Endothelial cell of umbilical vein (primary cell): Measurements from ENCODE around the gene OPCML. TPM values are rescaled to one million over a fixed set of nuclear protein-coding genes. Genes with fewer than 3 reads are reported as not detected.

Experiments
- BruUV-seq: library from RNA; stranded (reverse); fragments of 400-500 nt; replicated peaks from 2 replicates; lab custom pipeline; 2021; lab: Mats Ljungman, UMichigan
- CTCF ChIA-PET: fragments of 300-600, 350-600 bp; sonication (Branson Sonifier 250); formaldehyde crosslinking; loops from one replicate; lab custom pipeline; 2021; ENCODE audit warnings: antibody characterized with exemption, inconsistent platforms; lab: Charles Lee
- POLR2A ChIA-PET: fragments of 300-600, 350-600 bp; sonication (Branson Sonifier 250); formaldehyde crosslinking; loops from one replicate; lab custom pipeline; 2021; ENCODE audit warnings: antibody characterized with exemption, inconsistent platforms; lab: Charles Lee
- DNase-seq: peaks from one replicate; pipeline ENCODE4 v3.0.0-alpha.2; 2011; ENCODE audit warnings: low read depth, low spot score
- FAIRE-seq: peaks from 2 replicates; lab custom pipeline; 2011; peaks lifted over from hg19 to GRCh38; lab: Jason Lieb, UNC
- H2AFZ ChIP-seq: 2 replicates; pipeline ENCODE4 v1.6.0; 2012; ENCODE audit warnings: low read depth, low read length, control low read depth, inconsistent platforms
- H3K27ac ChIP-seq: 2 replicates; pipeline ENCODE4 v1.5.1; 2011; ENCODE audit warnings: low read depth, mild to moderate bottlenecking, control low read depth, low read length, moderate library complexity; ENCODE audit not compliant: insufficient read depth
- H3K27me3 ChIP-seq, 2 experiments: 2 replicates each; pipeline versions ENCODE4 v1.6.0 to v1.6.1; 2011; ENCODE audit warnings: low read length in 2 of 2, mixed read lengths in 1 of 2; ENCODE audit not compliant: control insufficient read depth in 2 of 2, insufficient read depth in 2 of 2
- H3K36me3 ChIP-seq, 2 experiments: 2 replicates in 1 of 2; 3 replicates in 1 of 2; pipeline ENCODE4 v1.5.1; 2011; ENCODE audit warnings: low read length in 2 of 2, mild to moderate bottlenecking in 1 of 2, moderate library complexity in 1 of 2; ENCODE audit not compliant: control insufficient read depth in 2 of 2, insufficient read depth in 2 of 2; ENCODE audit errors: extremely low read depth in 1 of 2
- H3K4me1 ChIP-seq: 3 replicates; pipeline ENCODE4 v1.5.1; 2011; ENCODE audit warnings: mild to moderate bottlenecking, low read length; ENCODE audit not compliant: control insufficient read depth, insufficient read depth; ENCODE audit errors: extremely low read depth
- H3K4me2 ChIP-seq: 2 replicates; pipeline ENCODE4 v1.6.1; 2011; ENCODE audit warnings: low read length, control low read depth, mixed read lengths; ENCODE audit not compliant: insufficient read depth
- H3K4me3 ChIP-seq, 3 experiments: fragments of 200-600 bp in 1 of 3; sonication (generic), shearing (Covaris generic) in 1 of 3; replicated peaks in 1 of 3; 2 replicates each; pipeline ENCODE4 v1.5.1; 2011 to 2016; ENCODE audit warnings: control low read depth in 3 of 3, low read length in 3 of 3, mild to moderate bottlenecking in 2 of 3, inconsistent platforms in 1 of 3, low read depth in 1 of 3, moderate library complexity in 1 of 3; ENCODE audit not compliant: insufficient read depth in 1 of 3
- H3K79me2 ChIP-seq: 2 replicates; pipeline ENCODE4 v1.6.0; 2012; ENCODE audit warnings: low read length, inconsistent platforms; ENCODE audit not compliant: control insufficient read depth, insufficient read depth
- H3K9ac ChIP-seq: replicated peaks from 2 replicates; pipeline ENCODE3; 2011; ENCODE audit warnings: low read length, control low read depth; ENCODE audit not compliant: insufficient read depth; ENCODE audit errors: extremely low read depth
- H3K9me1 ChIP-seq: replicated peaks from 3 replicates; pipeline ENCODE4 v1.6.0; 2011; ENCODE audit warnings: mild to moderate bottlenecking, low read length; ENCODE audit not compliant: control insufficient read depth, insufficient read depth; ENCODE audit errors: extremely low read depth
- H3K9me3 ChIP-seq: replicated peaks from 2 replicates; pipeline ENCODE4 v1.5.1; 2012; ENCODE audit warnings: low read length, inconsistent platforms; ENCODE audit not compliant: control insufficient read depth, insufficient read depth
- H4K20me1 ChIP-seq: replicated peaks from 2 replicates; pipeline ENCODE3; 2011; ENCODE audit warnings: mild to moderate bottlenecking, low read length; ENCODE audit not compliant: control insufficient read depth, insufficient read depth; ENCODE audit errors: extremely low read depth
- EZH2 ChIP-seq: IDR thresholded peaks from 2 replicates; pipeline ENCODE4 v1.6.1; 2012; ENCODE audit warnings: borderline replicate concordance, low read depth, mild to moderate bottlenecking, moderate library complexity, low read length, inconsistent platforms; ENCODE audit not compliant: severe bottlenecking
- FOS ChIP-seq: IDR thresholded peaks from 2 replicates; pipeline ENCODE4 v1.6.1; 2011; ENCODE audit warnings: mild to moderate bottlenecking, low read length, moderate library complexity, borderline replicate concordance; ENCODE audit not compliant: insufficient read depth
- GATA2 ChIP-seq: IDR thresholded peaks from 2 replicates; pipeline ENCODE4 v1.7.0; 2011; ENCODE audit warnings: low read depth, mild to moderate bottlenecking, moderate library complexity, mixed read lengths, low read length; ENCODE audit not compliant: insufficient read length, insufficient read depth
- JUN ChIP-seq: IDR thresholded peaks from 2 replicates; pipeline ENCODE4 v1.6.1; 2011; ENCODE audit warnings: borderline replicate concordance, low read depth; ENCODE audit not compliant: insufficient read length, insufficient read depth
- MYC ChIP-seq: IDR thresholded peaks from one replicate; pipeline ENCODE4 v1.6.1; 2011; ENCODE audit warnings: mild to moderate bottlenecking, low read depth, low read length
- POLR2A ChIP-seq: IDR thresholded peaks from 2 replicates; pipeline ENCODE4 v1.6.1; 2012; ENCODE audit warnings: low read depth, mild to moderate bottlenecking, control low read depth, low read length
- POLR2AphosphoS5 ChIP-seq: IDR thresholded peaks from 2 replicates; pipeline ENCODE4 v1.6.1; 2012; ENCODE audit warnings: low read depth, mild to moderate bottlenecking, control low read depth, low read length, moderate library complexity; ENCODE audit not compliant: insufficient read depth
- dilution Hi-C: fragments of 300-500 bp; cut with MboI; formaldehyde crosslinking; loops from one replicate; pipeline ENCODE4 v1.15.0; 2019; ENCODE audit warnings: low sequenced_read_pairs; ENCODE audit not compliant: extremely low pct_ligation_motif_present
- intact Hi-C: fragments of 100-400 bp; cut with micrococcal nuclease; formaldehyde crosslinking; loops from one replicate; pipeline ENCODE4 v1.10.0; 2022
- polyA plus RNA-seq, 4 experiments: library from polyadenylated mRNA; depleted of rRNA in 3 of 4; stranded (reverse) in 3 of 4; unstranded in 1 of 4; fragments of >200 nt; gene quantifications; 2 replicates each; pipeline versions ENCODE4 v1.2.1 to v1.2.3, GENCODE V29; 2011 to 2012; ENCODE audit warnings: missing spikeins in 1 of 4
- total RNA-seq: library from RNA; stranded (reverse); gene quantifications from 2 replicates; pipeline ENCODE4 v1.2.3, GENCODE V29; 2021
- TF ChIP-seq, protein P1 (sequence below), 2 donors: IDR thresholded peaks; 1 replicate in 1 of 2; 2 replicates in 1 of 2; pipeline ENCODE4 v1.5.1; 2011; ENCODE audit warnings: low read length in 2 of 2, mild to moderate bottlenecking in 2 of 2, moderate library complexity in 2 of 2, control low read depth in 1 of 2, inconsistent platforms in 1 of 2, low read depth in 1 of 2; ENCODE audit not compliant: insufficient read depth in 1 of 2; ENCODE audit errors: extremely low read depth in 1 of 2
- TF ChIP-seq, protein P2 (sequence below): IDR thresholded peaks from 2 replicates; pipeline ENCODE4 v1.6.1; 2011; ENCODE audit not compliant: insufficient read depth, insufficient read length

OPCML gene
- total and polyA plus RNA-seq, 2 donors (not counting 3 experiments of a cell fraction or from before 2014, with no cell fraction given), result not detected

DNA sequence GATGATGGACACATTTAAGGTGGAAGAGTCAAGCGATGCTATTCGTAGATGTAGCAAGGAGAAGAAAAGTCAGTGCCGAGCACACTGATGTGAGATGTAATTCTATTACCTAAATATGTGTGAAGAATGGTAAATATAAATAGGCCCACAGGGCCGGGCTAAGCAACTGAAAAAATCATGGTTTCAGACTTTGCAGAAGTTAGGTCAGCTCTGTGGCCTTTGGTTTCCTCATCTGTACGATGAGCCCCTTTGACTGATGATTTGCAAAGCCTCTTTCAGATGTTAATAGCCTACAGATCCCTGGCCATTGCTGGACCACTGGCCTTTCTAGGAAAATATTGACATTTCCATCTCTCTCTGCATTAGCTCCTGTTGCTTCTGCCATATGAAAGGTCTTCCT lies 570.8 kb downstream of the OPCML start:
- TF ChIP-seq GATA2, result no peak
- TF ChIP-seq POLR2AphosphoS5, result no peak
- TF ChIP-seq, protein P1, sequence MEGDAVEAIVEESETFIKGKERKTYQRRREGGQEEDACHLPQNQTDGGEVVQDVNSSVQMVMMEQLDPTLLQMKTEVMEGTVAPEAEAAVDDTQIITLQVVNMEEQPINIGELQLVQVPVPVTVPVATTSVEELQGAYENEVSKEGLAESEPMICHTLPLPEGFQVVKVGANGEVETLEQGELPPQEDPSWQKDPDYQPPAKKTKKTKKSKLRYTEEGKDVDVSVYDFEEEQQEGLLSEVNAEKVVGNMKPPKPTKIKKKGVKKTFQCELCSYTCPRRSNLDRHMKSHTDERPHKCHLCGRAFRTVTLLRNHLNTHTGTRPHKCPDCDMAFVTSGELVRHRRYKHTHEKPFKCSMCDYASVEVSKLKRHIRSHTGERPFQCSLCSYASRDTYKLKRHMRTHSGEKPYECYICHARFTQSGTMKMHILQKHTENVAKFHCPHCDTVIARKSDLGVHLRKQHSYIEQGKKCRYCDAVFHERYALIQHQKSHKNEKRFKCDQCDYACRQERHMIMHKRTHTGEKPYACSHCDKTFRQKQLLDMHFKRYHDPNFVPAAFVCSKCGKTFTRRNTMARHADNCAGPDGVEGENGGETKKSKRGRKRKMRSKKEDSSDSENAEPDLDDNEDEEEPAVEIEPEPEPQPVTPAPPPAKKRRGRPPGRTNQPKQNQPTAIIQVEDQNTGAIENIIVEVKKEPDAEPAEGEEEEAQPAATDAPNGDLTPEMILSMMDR (IDR thresholded peaks at IDR 0.05; ENCODE audit: extremely low read depth in 1 of 2, insufficient read depth in 1 of 2, low read depth in 1 of 2, low read length in 2 of 2), result no peak
- no peak for TF ChIP-seq MYC
- TF ChIP-seq POLR2A, result no peak
- TF ChIP-seq JUN, result no peak
- TF ChIP-seq FOS, result no peak
- TF ChIP-seq, protein P2, sequence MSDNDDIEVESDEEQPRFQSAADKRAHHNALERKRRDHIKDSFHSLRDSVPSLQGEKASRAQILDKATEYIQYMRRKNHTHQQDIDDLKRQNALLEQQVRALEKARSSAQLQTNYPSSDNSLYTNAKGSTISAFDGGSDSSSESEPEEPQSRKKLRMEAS, result no peak
- no peak for TF ChIP-seq EZH2
- Histone ChIP-seq H3K36me3 (no peaks in the 10 kb centered on the region), H3K9me1 (no peaks in the 10 kb centered on the region), H3K4me1 (no peaks in the 10 kb centered on the region), H3K4me2 (no peak overlapping the region), H2AFZ (no peak overlapping the region), H3K9me3 (peaks cover 2% of the 10 kb centered on the region), H3K27ac (no peak overlapping the region), H3K4me3 (no peak overlapping the region), H3K27me3 (no peaks in the 10 kb centered on the region), H4K20me1 (no peaks in the 10 kb centered on the region), H3K79me2 (no peaks in the 10 kb centered on the region), H3K9ac (no peak overlapping the region)
- CTCF ChIA-PET, result no interaction called here
- dilution Hi-C loops (no loop called here), intact Hi-C loops (no loop called here)
- POLR2A ChIA-PET, result no interaction called here
- DNase-seq, result no peak
- FAIRE-seq, result no peak
- no TSS peak for BruUV-seq
